NCI-H510A (cell line): ENCODE measurements around the gene ARHGAP6.

ENCODE experiments used
- DNase-seq: peaks from one replicate; lab custom pipeline; 2025; lab: John Stamatoyannopoulos, UW

ARHGAP6 gene

DNA sequence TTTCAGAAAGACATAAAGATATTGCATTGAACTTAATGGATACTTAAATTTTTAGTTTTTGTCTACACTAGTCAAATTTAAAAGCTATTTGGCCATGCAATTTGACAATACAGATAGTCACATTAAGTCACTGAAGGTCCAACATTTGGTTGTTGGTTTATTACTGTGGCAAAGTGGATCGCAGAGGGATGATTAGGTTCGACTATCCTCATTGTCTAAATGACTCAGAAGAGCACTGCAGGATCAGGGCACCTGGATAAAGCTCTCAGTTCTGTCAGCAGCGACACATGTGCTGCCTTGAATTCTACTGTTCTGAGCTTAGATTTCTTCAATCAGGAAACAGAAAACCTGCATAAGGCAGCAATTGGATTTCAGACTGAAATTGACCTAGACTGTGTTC is 241.8 kb downstream of the ARHGAP6 start:
- no peak for DNase-seq

DNA sequence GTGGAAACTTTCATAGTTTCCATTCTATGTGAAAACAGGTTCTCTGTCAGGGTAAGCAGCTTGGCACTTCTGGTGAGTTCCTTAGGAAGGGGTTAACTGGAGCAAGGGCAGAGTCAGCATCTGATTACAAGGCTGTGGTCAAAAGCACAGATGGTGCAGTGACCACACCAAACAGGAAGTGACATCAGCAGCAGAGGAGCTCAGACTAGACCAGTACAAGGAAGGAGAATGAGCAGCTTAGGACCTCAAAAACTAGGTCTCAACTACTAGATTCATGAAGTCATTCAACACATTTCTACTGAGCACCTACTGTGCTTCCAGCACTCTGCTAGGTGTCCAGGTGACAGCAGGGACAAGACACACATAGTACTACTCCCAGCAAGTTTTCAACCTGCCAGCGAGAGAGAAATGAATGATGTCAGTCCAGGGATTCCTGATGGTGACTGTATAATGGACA is 242.3 kb downstream of the ARHGAP6 start:
- no peak for DNase-seq

DNA sequence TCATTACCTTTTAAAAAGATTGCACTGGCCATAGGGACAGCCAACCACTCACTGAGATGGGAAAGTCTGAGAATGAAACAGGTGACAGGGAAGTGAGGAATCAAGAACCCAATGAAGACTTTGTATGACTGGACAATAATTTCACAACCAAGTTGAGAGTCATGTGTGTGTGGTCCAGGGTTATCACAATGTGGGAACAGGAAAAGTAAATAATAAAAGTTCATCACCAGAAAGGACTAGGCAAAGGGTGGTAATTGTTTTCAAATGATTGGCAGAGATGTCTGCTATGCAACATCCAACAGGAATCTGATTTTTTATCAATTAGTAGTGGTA is 243.2 kb downstream of the ARHGAP6 start:
- DNase-seq, result no peak

DNA sequence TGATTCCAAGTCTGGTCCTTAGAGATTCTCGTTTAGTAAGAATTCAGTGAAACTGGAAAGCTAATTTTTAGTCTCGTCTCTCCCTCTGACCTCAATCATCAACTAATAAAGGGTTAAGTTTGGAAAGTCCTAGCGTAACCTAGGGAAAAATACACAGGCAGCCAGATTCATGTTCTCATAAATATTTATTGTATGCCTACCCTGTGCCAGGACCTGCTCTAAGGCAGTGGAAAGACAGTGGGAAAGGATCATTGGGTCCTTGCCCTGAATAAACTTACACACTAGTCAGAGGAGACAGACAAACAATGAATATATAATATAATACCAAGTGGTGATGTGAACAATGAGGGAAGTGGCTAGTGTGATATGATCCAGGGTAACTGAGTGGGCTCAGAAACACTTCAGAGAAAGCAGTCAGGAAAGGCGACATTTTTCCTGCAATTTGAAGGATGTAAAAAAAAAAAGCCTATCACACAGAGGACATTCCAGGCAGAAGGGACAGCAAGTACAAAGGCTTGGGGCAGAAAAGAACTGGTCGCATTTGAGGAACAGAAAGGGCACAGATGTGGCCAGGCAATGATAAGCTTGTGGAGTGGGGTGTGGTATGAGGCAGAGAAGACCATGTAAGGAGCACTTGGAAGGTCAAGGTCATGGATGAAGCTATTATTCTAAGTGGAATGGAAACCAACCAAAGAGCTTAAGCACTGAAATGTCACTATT is 243.8 kb downstream of the ARHGAP6 start:
- DNase-seq, result no peak

DNA sequence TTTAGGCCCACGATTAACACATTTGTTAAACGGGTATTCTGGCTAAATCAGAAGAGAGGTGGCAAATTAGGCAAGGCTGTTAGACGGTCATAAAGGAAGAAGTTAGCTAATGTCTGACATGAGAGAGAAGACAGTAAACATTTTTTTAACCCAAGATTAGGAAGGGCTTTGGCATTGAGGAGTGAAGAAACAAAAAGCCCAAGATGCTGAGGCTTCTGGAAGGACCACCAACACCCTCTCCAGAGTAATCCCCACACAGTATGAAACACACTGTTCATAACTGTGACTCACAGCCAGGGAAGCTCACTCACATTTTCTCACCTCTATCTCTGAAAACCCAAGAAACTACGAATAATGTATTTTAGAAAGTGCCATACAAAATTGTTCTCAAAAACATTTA is 244.9 kb downstream of the ARHGAP6 start:
- DNase-seq, result no peak

DNA sequence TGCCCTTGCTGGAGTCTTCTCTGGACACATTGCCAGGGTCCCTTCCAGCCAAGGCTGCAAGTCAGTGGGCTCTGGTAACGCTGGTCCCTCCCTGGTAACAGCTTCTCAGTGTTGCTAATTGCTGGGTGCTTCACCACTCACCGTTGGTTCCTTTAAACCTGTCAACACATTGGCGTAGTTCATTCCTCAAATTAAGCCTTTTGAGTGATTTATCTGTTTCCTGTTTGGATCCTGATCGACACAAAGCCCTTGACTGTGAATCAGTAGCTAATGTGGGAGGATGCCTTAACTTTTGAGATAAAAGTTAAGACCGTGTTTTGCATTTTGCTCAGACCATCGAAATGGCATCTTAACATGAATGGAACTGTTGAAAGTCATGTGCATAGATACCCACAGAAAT is 246.6 kb downstream of the ARHGAP6 start:
- no peak for DNase-seq

DNA sequence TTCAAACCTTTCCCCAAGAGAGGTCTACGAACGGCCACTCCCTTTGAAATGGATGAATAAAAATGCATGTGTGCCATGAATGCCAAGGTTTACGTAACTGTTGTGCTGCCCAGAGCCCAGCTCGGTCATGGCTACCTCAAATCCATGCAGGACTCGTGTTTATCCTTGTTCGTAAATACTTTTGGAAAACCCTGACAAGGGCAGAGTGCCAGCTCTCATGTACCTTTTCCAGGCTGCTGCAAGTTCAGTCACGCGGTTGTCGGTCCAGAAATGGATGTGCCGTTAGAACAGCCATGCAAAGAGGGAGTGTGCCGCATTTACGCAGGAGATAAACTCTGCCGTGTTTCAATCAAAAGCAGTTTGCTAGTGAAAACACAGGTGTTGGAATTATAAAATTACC is 249.1 kb downstream of the ARHGAP6 start:
- DNase-seq, result no peak

DNA sequence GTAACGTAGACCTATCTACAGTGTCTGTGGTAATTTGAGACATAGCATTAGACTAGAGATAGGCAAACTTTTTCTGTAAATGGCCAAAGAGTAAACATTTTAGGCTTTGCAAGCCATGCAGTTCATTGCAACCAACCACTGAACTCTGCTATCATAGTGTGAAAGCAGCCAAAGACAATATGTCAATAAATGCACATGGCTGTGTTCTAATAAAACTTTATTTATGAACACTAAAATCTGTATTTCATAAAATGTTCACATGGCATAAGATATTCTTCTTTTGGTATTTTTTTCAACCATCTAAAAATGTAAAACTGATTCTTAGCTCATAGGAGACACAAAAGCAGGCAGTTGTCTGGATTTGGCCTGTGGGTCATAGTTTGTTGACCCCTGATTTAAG is 251.6 kb downstream of the ARHGAP6 start:
- DNase-seq, result no peak

DNA sequence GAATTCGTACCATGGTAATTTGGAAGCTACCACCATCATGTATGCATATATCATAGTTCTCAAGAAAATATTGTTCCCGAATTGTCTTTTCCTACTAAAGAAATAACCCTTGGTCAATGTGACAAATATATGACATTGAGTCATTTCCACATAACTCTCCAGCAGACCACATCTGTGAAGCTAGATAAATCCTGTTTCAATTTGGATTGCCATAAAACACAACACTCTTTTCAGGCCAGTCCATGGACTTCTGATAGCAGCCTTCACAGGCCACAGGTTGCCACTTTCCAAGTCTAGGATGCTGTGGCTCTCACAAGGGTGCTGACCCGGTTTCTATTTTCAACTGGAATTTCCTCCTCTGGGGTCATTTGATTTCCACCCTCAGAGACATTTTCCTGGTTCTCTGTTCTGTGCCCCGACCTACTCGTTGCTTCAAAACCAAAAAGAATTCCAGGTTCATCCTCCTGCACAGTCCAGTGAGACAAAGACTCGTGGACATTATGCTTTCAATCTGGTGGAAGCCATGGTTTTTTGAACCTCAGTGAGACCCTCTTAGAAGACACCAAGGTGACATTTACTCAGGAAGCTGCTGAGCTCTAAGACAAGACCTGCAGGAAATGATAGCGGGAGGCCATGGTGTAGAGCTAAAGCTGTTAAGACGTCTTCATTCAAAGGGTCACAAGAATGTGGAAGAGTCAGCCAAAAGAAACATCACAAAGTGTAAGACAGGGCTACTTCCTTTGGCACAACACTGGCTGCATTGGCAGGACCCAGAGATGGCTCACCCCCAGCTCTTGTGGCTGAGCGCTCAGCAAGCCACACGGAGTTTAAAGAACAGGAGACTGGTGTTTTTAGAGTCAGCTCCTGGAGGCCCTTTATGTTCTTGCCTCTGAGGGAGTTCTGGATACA is 252.8 kb downstream of the ARHGAP6 start:
- DNase-seq, result no peak

DNA sequence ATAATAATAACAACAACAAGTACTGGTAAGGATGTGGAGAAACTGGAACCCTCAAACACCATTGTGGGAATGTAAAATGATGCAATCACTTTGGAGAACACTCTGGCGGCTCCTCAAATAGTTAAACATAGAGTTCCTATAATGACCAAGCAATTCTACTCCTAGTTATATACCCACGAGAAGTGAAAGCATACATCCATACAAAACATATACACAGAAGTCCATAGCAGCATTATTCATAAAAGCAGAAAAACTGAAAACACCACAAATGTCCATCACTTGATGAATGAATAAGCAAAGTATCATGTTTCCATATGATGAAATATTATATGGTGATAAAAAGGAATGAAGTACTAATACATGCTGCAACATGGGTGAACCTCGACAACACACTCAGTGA is 255.8 kb downstream of the ARHGAP6 start:
- DNase-seq, result no peak

DNA sequence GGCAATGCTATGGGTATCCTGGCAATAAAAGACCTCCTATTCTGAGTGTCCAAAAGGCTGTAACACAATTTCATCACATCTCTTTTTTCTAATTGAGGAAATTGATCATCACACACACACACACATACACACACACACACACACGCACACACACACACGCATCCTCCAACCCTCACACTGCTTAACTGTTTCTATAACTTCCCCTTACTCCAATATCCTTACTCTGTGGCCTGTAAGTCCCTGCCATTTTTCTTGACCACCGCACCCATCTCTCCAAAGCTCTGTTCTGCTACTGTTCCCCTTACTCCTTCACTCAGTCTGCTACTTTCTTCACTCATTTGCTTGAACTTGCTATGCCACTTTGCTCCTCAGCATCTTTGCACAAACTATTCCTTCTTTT is 256.9 kb downstream of the ARHGAP6 start:
- DNase-seq, result no peak

DNA sequence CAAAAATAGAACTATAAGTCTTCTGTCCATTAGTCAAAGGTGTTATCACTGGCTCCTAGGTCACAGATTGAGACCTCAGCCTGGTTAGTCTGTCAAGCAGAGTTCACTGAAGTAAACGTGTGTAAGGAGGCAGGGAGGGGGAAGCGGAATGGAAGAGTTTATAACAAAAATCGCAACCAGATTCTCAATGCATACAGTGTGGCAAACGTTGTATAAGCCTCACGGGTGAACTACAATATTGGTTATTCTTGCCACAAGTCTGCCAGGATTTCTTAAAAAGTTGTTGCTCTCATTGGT is 257.7 kb downstream of the ARHGAP6 start:
- DNase-seq, result no peak

DNA sequence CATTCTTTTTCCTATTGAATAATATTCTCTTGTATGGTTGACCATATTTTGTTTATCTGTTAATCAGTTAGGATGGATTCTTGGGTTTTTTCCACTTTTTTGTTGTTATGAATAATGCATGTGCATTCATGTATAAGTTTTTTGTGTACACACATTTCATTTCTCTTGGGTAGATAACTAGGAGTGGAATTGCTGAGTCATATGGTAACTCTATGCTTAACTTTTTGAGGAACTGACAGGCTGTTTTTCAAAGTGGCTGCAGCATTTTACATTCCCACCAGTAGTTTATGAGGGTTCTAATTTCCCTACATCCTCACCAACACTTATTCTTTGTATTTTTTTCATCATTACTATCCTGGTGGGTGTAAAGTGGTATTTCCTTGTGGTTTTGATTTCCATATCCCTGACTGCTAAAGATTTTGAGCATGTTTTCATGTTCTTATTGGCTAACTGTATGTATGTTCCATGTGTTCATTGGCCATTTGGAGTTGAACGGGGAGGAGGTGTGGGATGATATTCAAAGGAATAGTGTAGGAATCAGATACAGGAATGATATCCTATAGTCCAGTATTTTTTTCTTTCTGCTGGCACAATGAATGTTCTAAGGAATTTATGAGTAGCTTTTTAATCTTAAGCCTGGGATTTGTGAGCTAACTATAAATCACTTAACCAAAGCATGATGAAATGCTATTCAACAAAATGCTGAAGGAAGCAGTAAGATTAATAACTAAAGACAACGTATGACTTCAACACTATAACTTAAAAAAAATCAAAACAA is 258.2 kb downstream of the ARHGAP6 start:
- DNase-seq, result no peak

DNA sequence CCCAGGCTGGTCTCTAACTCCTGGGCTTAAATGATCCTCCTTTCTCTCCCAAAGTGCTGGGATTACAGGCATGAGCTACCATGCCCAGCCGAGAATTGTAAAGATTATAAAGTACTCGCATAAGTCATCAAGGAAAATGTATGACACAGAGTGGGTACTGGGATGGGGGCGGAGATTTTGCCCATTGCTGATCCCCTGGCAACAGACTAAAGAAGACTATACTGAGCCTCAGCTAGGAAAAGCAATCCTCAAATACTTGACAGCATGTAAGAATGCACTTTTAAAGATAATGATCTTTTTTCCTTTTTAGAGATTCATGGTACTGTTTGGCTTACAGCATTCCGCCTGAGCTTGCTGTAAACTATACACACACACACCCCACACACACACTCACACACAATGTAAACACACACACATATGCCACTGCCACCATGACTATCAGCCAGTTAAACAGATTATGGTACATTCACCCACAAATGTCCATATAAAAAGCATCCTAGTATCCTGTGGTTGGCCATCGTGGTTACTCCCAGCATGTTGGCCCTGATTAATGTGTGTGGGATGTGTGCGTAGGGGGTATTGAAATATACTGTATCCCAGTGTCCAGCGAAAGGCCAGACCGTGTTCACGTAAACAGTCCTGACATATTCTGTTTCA is 259.5 kb downstream of the ARHGAP6 start:
- DNase-seq, result no peak

DNA sequence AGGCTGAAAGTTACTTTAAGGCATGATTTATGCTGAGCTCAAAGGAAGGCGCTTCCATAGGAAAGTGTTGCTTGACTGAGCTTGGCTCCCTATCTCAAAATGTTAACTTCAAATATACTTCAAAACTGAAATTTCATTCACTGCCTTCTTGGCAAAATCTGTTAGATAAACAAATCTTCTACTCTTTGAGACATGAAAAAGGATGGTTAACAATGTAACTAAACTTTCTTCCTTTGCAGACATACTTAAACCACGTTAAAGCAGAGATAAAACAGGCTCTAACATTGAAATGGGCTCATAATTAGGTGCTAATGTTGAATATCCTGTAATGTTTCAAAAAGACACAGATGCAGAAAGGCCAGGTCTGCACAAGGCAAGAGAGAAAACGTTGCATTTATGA is 262.1 kb downstream of the ARHGAP6 start:
- DNase-seq, result no peak

DNA sequence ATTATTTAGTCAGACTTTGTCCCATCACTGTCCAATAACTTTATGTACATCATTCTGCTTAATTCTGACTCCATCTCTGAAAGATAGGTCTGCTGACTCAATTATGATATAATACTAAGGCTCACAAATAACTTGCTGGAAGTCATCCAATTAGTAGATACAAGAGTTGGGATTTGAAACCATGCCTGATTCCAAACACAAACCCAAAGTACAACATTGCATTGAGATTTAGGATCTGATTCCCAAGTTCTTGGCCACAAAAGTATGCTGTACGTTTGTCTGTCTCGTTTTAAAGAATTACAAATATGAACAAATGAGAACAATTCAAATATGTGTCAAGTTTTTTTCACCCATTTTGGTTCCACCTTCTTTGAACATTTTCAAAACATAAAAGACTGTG is 263.8 kb downstream of the ARHGAP6 start:
- DNase-seq, result no peak

DNA sequence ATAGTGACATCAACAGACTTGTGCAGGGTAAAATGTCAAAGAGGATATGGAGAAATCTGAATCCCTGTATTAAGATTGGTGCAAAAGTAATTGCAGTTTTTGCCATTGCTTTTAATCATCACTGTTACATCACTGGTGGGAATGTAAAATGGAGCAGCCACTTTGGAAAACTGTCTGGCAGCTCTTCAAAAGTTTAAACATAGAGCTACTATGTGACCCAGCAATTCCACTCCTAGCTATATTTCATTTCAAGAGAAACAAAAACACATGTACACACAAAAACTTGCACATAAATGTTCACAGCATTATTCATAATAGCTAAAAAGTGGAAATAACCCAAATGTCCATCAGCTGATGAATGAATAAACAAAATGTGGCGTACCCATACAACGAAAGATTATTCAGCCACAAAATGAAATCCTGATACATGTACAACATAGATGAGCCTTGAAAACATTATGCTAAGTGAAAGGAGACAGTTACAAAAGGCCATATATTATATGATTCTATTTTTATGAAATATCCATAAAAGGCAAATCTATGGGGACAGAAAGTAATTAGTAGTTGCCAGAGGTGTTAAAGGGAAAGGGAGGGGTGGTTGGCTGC is 266.1 kb downstream of the ARHGAP6 start:
- DNase-seq, result no peak

DNA sequence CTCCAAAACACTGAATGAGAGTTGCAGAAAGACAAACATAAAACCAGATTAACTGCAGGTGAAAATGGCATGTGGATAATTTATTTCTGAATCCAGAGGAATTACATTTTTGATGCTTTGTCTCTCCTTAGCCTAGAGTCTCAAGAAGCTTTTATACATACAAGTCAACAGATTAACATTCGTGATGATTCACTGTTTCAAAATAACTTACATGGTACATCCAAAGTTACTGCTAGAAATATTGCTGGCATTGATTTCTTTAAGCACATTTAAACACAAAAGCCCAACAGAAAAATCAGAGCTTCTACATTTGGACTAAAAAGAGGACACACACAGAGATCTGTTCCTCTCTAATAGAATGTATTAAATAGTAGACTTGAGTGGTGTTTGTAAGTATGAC is 266.9 kb downstream of the ARHGAP6 start:
- no peak for DNase-seq

DNA sequence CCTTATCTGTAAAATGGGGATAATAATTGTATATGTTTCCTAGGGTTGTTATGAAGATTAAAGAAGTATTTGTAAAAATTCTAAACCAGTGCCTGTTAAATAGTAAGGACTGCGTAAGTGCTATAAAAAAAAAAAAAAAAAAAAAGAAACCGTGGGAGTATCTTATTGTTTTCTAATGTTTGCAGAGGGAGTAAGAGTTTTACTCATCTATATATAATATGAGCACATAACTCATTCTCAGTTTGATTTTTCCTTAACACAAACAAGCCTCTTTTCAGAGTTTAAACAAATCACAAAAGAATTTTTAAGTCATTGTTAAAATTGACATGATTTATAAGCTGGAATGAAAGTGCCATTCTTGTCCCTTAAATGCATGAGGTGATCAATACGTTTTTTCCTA is 267.6 kb downstream of the ARHGAP6 start:
- DNase-seq, result no peak

DNA sequence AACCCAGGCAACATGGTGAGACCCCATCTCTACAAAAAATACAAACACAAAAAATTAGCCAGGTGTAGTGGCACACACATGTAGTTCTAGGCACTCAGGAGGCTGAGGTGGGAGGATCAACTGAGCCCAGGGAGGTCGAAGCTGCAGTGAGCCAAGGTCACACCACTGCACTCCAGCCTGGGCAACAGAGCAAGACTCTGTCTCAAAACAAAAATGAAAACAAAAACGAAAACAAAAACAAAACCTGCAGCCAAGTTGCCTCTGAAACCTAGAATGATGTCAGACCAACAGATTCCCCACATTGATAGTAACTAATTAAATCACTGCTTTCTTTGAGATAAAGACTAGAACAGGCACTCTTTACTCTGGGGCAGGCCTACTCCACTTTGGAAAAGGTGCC is 268.0 kb downstream of the ARHGAP6 start:
- DNase-seq, result no peak

DNA sequence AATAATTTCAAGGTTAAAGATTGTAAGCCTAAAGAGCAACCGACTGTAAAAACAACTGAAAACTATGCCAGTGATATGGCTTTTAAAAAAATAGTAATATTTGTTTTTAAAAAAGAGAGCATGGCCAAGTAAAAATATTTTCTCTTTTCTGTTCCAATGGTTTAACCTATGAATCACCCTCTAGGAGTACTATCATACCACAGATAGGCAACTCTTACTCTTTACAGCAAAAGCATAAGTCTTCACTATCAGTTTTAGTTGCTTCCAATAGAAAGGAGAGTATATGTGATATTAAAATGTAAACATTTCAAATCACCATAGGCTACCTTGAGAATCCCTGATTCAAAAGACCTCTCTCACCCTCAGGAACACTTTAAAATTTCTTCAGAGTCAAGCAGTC is 269.9 kb downstream of the ARHGAP6 start:
- DNase-seq, result no peak
